ENCODE measurements around the gene SPNS2.

Gene SPNS2

DNA sequence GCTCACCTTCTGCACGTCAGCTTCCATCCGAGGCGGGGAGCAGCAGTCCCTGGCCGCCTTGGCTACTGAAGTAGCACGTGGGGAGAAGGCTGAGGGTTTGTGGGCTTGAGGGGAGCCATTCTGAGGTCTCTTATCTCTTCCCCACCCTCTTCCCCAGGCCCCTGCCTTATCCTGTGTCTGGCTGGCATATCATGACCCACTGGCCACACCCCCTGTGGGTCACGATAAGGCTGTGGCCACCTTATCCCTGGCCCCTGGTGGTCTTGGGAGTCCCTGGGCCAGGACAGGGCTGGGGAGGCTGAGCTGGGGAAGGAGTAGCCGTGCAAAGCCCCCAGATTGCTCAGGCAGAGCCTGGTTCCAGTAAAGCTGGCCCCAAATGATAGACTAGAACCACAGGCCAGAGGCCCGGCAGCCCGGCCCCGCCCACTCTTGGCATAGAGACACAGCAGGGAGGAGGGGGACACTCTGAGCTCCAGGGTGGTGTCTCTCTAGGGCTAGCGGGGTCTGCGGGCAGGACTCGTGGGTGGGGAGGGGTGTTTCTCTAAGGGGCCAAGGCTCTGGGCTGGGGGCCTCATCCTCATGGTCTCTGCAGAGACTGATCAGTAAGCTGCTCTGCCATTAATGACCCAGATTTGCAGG lies 7.6 kb downstream of the SPNS2 start:
- DNase-seq: no peak

DNA sequence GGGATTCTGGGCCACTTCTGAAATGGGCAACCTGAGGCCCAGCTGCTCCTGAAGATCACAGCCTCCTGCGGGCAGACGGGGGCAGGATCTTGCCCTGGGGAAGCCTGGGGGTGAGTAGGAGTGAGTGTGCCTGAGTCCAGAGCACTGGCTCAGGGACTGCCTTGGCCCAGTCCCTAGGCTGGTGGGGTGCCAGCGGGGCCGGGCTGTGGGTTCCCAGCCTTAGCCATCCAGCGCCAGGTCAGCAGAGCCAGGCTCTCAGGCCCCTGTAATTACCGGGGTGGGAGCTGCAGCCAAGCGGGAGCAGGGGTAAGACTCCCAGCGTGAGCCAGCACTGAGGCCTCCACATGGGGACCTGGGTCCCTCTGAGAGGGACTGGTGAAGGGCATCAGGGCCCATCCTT lies 8.2 kb downstream of the SPNS2 start:
- DNase-seq: no peak

DNA sequence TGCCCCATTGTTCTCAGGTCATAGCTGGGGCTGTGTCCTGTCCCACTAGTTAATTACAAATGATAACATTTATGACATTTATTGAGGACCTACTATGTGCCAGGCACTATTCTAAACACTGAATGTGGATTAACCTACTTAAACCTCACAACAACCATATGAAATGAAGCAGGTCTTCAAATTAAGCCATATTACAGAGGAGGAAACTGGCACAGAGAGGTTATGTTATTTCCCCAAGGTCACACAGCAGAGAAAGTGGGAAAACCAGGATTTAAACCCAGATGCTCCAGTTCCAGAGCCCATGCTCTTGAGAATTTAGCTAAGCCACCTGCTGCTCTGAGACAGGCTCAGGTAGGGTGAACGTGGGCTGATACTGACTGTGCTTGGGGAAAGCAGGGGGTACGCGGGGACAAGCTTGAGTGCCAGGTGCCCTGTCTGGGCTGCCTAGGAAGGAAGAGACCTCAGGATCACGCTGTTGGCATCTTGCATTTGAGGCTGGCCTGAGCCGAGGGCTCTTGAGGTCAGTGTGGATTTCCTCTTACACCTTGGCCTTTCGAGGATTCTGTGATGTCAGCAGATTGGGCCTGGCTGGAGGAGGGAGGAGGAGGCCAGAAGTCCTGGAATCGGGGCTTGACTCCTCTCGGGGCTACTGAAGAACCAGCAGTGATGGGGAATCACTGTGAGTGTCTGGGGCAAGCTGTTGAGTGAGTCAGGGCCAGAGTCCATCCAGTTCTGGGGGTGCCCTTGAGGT lies 8.9 kb downstream of the SPNS2 start:
- no peak for DNase-seq

DNA sequence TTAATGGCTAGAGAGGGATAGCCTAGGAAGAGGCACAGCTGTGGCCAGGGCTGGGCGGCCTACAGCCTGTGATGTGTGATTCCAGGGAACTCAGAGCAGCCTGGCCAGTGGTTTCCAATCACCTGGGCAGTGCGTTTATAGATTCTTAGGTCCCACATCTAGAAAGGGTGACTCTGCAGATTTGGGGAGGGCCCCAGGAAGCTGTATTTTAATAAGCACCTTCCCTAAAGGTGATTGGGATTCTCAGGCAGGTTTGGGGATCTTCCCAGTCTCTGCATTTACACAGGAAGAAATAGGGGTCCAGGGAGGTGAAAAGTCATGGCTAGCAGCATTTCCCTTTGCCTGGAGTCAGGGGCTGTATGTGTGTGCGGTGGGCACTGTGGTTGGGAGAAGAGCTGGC lies 9.5 kb downstream of the SPNS2 start:
- DNase-seq: no peak

DNA sequence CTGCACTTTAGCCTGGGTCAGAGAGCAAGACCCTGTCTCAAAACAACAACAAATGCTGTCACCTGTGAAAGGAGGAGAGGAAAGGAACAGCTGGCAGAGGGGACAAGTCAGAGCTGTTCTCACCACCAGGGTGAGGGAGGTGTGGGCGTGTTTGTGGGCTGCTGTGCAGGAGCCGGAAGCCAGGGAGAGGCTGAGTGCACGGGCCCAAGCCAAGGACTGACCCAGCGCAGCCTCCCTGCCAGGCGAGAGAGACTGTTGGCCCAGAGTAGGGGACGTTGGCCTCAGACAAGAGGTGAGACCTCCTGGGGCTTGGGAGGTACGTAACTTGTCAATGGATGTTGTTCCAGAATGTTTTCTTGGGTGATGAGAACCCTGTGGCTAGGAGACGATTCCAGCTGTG lies 10.7 kb downstream of the SPNS2 start:
- no peak for DNase-seq

DNA sequence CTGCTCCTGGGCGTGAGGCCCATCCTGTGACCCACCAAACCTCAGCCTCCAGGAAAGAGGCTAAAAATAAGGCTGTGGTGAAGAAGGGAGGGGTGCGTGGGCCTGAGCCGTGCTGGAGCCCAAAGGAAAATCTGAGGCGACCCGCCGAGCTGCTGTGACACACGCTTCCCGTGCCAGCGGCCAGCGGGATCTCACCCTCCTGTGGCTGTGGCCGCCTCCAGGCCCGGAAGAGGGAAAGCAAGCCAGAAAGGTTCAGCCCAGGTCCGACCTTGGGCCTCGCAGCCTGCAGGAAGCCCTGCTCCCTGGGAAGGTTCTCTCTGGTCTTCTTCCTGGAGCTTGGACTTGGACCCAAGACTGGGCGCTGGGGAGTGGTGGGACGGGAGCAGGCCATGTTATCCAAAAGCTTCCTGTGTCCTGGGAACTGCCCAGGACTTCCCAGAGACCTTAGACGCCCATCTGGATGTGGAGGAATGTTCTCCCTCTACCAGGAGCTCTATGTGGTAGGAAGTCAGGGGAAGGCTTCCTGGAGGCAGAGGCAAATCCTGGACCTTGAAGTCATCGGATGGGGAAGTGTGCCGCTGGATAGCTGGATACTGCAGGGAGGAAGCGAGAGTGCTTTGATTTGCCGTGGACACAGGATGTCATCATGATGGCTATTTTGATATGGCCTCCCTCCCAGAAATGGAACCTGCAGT lies 11.4 kb downstream of the SPNS2 start:
- no peak for DNase-seq

DNA sequence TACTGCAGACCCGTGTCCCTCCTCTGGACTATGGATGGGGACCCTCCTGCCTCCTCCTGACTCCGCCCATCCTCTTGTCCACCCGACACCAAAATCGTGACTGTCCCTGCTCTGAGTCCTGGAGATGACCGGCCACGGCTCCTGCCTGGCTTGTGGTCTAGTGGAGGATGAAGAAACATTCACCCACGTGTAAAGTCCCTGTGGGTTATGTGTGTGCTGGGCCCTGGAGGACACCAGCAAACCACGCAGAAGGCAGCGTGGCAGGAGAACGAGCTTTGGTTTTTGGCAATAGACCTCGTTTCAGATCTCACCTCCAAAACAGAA lies 11.9 kb downstream of the SPNS2 start:
- DNase-seq: no peak

DNA sequence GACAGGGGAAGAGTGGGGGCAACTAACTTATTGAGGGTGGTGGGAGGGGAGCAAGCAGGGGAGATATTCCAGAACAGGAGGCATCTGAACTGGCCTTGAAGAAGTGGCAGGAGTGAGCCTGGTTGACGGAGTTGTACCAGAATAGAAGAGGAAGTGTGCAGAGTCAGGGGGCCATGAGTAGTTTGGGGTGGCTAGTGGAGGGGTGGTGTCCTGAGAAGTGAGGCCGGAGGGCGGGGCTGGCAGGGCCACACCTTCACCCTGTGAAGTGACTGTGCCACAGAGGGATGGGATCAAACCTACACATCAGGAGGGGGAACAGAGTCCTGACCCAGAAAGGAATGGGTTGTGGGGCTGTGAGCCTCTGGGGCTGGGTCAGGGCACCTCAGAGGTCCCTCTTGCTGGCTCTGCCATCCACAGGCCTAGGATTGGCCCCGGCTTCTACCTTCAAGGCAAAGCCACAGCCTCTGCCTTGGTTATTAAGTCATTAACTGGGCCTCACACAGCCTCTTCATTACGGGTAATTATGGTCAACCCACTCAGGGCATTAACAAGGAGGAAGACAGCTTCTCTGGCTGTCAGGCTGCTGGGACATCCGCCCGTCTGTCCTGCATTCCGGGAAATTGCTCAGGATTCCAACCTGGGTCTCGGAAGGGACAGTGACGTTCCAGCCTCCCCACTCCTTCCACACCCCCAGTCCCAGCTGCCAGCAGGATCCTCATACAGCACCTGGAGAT lies 12.7 kb downstream of the SPNS2 start:
- DNase-seq: no peak

DNA sequence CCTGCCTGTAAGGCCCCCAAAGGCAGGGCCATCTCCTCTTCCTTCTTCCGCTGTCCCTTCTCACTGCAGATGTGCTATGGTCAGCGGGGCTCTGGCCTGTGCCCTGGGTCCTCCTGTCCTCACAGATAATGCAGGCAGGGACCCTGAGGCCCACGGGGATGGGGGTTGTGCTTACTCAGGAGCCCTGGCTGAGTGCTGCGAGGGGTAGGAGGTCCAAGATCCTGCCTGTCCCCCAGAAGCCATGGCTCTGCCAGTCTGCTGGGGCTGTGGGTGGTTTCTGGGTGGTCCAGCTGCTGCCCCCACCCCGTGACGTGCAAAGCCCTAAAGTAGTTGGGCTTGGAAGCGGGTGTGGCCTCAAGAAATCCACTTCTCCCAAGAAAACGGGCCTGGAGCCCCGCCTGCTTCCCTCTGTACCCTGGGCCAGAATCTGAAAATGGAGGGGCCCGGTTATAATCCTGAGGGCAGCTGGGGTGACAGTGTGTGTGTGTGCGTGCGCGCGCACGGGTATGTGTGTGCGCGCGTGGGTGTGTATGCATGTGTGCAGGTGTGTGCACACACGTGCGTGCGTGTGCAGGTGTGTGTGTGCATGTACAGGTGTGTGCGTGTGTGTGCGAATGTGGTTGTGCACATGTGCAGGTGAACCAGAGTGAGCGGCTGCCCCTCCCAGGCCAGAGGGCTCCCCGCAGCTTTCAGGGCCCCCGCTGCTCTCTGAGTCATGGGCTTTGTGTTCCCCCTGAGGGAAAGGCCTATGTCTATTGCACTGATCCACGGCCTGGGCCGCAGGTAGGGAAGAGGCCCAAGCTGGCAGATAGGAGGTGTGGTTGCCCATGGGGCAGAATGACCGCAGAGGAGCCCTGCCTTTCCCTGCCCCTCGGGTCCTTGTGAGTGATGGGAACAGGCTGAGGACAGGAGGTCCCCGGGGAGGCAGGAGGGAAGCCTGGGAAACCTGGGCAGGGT lies 13.8 kb downstream of the SPNS2 start:
- DNase-seq: no peak

DNA sequence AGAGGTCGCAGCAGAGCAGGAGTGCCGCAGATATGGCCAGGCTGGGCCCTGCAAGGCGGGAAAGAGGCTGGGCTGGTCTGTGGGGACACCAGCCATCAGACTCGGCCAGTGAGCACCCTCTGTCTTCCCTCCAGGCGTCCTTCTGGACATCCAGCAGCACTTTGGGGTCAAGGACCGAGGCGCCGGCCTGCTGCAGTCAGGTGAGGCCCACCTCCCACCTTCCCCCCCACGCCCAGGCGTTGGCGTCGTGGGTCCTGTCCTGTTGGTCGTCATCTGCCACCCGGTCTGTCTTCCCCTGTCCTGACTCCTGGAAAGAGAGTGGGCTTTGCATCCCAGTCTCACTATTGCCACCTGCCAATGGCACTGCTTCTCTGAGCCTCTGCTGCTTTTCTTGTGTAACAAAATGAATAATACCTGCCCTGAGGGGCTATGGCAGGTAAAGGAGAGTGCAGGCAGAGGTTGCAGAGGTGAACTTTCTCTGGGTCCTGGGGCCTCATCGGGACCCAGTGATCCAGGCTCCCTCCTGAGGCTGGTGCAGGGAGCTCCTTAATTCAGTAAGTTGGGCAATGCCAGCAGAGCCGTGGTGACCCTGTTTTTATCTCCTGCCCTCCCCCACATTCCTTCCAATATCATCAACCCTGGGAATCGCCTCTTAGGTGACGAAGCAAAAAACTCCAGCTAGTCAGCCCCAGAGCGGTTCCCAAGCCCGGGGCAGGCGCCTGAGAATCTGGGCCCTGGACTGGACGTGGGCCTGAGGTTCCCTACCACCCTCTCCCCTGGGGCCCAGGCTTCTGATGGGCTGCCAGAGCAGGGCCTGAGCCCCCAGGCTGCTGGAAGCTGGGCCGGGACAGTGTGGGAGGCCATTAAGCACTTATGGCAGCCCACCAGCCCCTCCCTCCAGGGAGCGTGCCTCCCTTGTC lies 14.7 kb downstream of the SPNS2 start:
- no peak for DNase-seq

DNA sequence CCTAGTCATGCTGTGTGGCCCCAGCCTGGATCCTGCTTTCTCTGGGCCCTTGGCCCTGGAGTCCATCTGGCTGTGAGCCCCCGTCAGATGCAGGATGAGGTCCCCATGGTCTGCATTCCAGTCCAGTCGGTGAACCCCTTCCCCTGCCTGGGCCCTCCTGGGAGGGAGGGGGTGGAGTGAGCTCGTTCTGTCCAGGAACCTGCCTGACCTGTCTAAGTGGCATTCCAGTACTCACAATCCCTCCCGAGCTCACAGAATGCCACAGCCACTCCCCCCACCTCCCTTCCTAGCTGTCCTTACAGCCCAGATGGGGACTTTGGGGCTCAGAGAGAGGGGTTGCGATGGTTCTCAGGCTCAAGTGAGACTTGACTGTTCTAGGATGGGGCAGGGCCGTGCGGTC lies 15.5 kb downstream of the SPNS2 start:
- DNase-seq: no peak

DNA sequence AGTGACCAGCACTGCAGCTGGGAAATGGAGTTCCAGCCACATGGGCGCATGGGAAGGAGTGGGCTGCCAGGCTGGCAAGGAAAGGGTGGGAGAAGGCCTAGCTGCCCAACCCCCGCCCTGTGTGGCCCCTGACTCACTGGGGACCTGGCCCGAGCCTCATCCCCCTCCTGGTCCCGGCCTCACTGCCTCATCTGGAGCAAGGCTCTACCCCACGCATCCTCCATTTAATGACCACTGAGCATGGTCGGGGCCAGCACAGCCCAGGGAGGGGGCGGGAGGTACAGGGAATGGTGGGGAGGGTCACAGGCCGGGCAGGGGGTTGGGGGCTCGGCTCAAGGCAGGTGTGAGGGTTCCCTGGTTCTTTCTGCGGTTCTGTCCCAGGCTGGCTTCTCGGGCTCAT lies 16.1 kb downstream of the SPNS2 start:
- no peak for DNase-seq

DNA sequence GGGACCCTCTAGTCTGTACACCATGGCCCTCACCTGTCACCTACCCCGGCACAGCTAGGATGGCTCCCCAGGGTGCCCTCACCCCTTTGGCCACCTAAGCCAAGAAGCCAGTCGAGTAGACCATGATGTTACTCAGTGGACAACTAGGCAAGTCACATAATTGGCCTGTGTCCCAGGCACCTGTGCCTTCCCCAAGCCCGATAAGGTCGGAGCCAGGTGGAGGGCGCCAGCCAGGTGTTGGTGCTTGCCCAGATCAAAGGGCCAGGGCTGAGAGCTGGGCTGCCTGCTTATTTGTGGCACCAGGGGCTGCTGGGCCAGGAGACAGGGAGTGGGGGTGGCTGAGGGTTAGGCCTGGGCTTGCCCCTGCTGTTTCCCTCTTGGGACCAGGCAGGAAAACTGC lies 16.8 kb downstream of the SPNS2 start:
- DNase-seq: no peak

DNA sequence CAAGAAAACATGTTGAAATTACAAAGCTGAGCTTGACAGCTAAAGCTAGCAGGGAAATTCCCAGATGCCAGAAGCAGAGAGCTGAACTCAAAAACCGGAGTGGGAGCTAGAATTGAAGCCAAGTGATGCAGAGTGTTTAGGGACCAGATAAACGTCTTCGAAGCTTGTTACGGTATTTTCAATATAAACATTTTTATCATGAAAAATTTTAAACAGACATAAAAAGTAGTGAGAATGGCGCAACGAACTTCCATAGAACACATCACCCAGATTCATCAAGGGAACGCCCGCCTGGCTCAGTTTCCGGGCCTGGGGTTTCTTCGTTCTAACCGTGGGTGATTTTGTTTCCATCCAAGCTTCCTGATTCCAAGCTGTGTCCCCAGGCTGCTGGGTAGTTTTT lies 18.1 kb downstream of the SPNS2 start:
- DNase-seq: no peak

DNA sequence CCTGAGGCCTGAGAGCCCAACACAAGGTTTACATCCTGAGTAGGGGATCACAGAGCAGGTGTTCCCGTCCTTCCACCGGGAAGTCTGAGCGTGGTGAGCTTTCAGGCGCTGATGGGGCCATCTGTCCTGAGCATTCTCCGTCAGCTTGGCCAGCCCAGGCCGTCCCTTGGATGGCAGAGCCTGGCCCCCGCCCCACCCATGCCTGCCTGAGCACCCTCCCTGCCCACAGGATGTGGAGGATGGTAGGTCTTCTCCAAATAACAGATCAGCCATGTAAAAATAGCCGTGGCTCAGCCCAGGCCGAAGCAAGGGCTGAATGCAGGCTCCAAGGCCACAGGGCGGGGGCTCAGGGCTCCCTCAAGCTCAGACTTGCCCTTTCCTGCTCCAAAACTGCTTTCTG lies 20.2 kb downstream of the SPNS2 start:
- DNase-seq: no peak

DNA sequence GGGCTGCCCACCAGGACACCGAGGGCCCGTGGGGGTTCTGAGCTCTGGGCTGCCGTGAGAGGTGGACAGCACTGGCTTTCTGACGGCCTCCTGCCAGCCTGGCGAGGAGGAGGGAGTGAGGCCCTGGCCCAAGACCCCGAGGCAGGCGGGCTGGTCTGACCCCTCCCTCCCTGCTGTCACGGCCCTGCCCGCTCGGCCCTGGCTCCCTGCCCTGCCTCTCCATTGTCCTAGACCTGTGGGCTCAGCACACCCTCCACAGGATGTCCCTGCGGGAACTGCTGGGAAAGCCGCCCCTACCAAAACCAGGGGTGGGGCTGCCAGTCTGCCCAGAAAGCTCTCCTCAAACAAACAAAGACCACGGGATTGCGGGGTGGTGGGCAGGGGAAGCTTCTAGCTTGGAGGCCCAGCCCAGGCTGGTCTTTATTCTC lies 20.7 kb downstream of the SPNS2 start:
- DNase-seq: no peak

DNA sequence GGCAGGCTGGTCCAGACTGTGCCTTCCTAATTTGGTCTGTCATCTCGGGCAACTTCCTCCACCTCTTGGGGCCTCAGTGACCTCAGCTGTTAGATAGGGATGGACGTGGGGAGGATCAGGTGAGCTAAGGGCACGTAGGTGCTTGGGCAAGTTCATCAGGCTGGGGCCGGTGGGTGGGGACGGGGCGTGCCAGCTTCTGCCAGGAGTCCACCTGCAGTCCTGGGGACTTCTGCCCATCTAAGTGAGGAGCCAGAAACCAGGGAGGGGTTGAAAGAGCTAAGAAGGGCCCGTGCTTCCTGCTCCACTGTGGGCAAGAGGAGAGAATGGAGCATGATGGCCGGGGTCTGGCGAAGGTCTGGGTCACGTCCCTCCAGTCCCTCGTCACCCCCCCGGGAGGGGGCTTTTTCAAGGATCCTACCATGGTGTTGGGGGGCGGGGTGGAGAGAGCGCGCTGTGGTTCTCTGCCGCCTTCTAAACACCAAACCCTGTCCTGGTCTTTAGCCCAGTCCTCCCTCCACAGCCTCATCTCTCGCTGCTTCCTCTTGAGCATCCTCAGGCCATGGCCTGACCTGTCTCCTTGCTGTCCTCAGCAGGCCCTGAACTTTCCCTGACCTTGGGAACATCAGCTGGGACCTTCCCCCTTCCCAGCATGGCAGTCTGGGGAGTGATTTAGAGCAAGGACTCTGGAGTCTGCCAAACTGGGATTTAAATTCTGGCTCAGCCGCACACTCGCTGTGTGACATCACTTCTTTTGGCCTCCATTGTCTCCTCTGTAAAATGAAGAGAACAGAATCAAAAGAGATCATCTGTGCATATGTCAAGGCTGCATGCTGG lies 21.6 kb downstream of the SPNS2 start:
- DNase-seq: no peak

DNA sequence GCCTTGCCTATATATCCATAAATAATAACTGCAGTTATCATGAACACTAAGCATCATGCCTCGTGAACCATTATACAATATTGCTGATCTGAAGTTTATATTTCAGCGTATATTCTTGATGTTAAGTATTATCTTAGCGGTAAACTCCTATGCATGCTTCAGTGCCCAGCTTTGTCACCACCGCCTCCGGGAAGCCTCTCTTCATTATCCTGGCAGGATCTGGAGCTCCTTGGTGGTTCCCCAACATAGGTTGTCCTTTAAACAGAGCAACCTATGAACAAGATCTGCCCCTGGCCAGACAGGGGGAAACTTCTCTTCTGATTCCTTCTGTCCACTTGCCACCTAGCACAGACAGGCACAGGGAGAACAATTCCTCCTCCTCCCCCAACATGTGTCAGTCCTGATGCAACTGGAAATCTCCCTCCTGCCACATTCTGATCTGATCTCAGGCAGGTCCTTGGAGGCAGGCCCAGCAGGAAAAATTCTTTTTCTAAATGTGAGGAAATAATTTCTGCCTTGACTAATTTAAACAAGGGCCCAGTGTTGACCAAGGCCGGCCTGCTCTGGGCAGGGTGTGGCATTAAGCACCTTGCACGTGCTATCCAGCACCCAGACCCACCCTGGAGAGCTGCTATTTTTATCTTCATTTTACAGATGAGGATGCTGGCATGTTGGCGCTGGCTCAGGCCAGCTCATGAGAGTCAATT lies 22.4 kb downstream of the SPNS2 start:
- no peak for DNase-seq

DNA sequence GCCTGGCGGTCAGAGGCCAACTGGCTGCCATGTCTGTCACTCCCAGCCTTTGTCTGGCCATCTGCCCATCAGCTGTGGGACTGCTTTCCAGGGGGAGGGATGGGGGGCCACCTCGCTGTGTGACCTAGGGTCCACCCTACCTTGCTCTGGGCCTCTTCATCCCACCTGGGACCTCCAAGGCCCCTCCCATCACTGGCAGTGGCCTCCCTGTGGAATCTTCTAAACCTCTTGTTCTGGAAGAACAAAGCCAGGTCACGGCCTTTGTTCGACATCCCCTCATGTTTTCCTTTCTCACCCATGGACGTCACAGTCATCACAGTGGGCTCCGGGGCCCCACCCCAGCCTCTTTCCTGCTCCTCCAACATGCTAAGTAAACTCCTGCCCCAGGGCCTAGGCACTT lies 24.0 kb downstream of the SPNS2 start:
- no peak for DNase-seq

DNA sequence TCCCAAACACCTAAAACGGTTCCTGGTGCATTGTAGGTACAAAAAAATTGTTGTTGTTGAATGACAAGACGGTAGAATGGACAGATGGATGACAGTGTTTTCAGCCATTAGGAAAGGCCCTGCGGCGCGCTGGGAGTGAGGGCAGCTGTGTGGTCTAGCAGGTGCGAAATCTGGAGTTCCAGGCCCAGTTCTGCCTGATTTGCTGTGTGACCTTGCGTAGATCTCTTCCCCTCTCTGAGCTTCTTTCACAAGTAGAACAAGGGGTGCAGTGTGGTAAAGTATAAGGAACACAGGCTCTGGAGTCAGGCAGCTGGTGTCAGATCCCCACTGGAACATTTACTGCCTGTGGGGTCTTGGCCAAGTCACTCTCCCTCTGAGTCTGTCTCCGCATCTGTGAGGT lies 25.3 kb downstream of the SPNS2 start:
- no peak for DNase-seq

All from NCI-H2171 (cell line).